Loucy (cell line): ENCODE measurements around the gene SHLD1.
"Not testable (repeated sequence)": the region's sequence is repeated elsewhere in the genome, so short reads cannot be mapped to it uniquely, and the experiment has no call there.

Source experiments
- H2AFZ ChIP-seq: fragments of 200-600 bp; sonication (generic); 2 replicates; pipeline ENCODE4 v1.6.0; 2016; ENCODE audit warnings: antibody characterized with exemption, mild to moderate bottlenecking, low read length, moderate library complexity
- H3F3A ChIP-seq: fragments of 200-600 bp; 2 replicates; pipeline ENCODE4 v1.6.0; 2016; ENCODE audit warnings: antibody characterized with exemption, low read depth, mild to moderate bottlenecking
- H3K27me3 ChIP-seq: fragments of 200-600 bp; sonication (generic); 2 replicates; pipeline ENCODE4 v1.6.1; 2014; ENCODE audit warnings: low read length, mild to moderate bottlenecking; ENCODE audit not compliant: insufficient read depth, poor library complexity, severe bottlenecking
- H3K36me3 ChIP-seq: fragments of 200-600 bp; sonication (generic); 2 replicates; pipeline ENCODE4 v1.6.1; 2016; ENCODE audit warnings: low read length; ENCODE audit not compliant: insufficient read depth
- H3K4me1 ChIP-seq: fragments of 200-600 bp; sonication (generic); 2 replicates; pipeline ENCODE4 v1.5.1; 2014; ENCODE audit warnings: low read length, mild to moderate bottlenecking; ENCODE audit not compliant: insufficient read depth, poor library complexity, severe bottlenecking
- H3K4me2 ChIP-seq: fragments of 200-600 bp; sonication (generic); 2 replicates; pipeline ENCODE4 v1.6.0; 2014; ENCODE audit warnings: antibody characterized with exemption, low read length, low read depth, mild to moderate bottlenecking; ENCODE audit not compliant: poor library complexity, severe bottlenecking
- H3K4me3 ChIP-seq: fragments of 200-600 bp; sonication (generic); 2 replicates; pipeline ENCODE4 v1.5.1; 2014; ENCODE audit warnings: low read length, mild to moderate bottlenecking, mixed read lengths; ENCODE audit not compliant: poor library complexity, severe bottlenecking
- H3K79me2 ChIP-seq: fragments of 200-600 bp; sonication (generic); 2 replicates; pipeline ENCODE4 v1.6.1; 2014; ENCODE audit warnings: low read length; ENCODE audit not compliant: insufficient read depth
- H3K9ac ChIP-seq: fragments of 200-600 bp; sonication (generic); 2 replicates; pipeline ENCODE4 v1.6.0; 2014; ENCODE audit warnings: mild to moderate bottlenecking, low read depth, low read length, moderate library complexity; ENCODE audit not compliant: poor library complexity, severe bottlenecking
- H3K9me2 ChIP-seq: fragments of 200-600 bp; sonication (generic); replicated peaks from 2 replicates; pipeline ENCODE4 v1.6.1; 2016; ENCODE audit warnings: low read depth, low read length, mixed read lengths
- H3K9me3 ChIP-seq: fragments of 200-600 bp; sonication (generic); 2 replicates; pipeline ENCODE4 v1.6.1; 2014; ENCODE audit warnings: mild to moderate bottlenecking, antibody characterized with exemption, low read length, low read depth; ENCODE audit not compliant: insufficient read depth
- H4K20me1 ChIP-seq: fragments of 200-600 bp; sonication (generic); 2 replicates; pipeline ENCODE4 v1.6.0; 2014; ENCODE audit warnings: antibody characterized with exemption, low read length, mild to moderate bottlenecking; ENCODE audit not compliant: insufficient read depth, poor library complexity, severe bottlenecking
- CTCF ChIP-seq: fragments of 200-600 bp; sonication (generic); conservative IDR thresholded peaks from 2 replicates; pipeline ENCODE4 v1.5.1; 2014; ENCODE audit warnings: mild to moderate bottlenecking, antibody characterized with exemption, low read length
- EZH2phosphoT487 ChIP-seq: fragments of 200-600 bp; IDR thresholded peaks from 2 replicates; pipeline ENCODE4 v1.6.1; 2018; ENCODE audit warnings: antibody characterized with exemption, mild to moderate bottlenecking, moderate library complexity, borderline replicate concordance

The SHLD1 gene

GRCh38 chr20:5749952-5750779, at the start of gene SHLD1:
Gene SHLD1, plus strand, starts transcription at chr20:5750401. Its CDS starts 22,465 bp downstream, at chr20:5772866.
- peaks cover 16% of the 10 kb centered on the region for H3K79me2 ChIP-seq
- H3K4me3 ChIP-seq: peak within 1 kb of the TSS; percentile 86
- no peaks in the 10 kb centered on the region for H3K4me1 ChIP-seq
- H3F3A ChIP-seq: no peaks in the 10 kb centered on the region
- no peaks in the 10 kb centered on the region; the same call in 1 of the 2 replicates for H3K9me2 ChIP-seq
- no peaks in the 10 kb centered on the region for H4K20me1 ChIP-seq
- TF ChIP-seq EZH2phosphoT487: no peak
- TF ChIP-seq CTCF: no peak
- no peaks in the 10 kb centered on the region for H3K36me3 ChIP-seq
- H3K27me3 ChIP-seq: peaks cover 36% of the 10 kb centered on the region
- H3K9ac ChIP-seq: peak within 1 kb of the TSS; percentile 74
- peak within 1 kb of the TSS; percentile 77 for H3K4me2 ChIP-seq
- H3K9me3 ChIP-seq: no peaks in the 10 kb centered on the region
- peak within 1 kb of the TSS; percentile 96 for H2AFZ ChIP-seq

- H3K79me2 ChIP-seq, H3K27me3 ChIP-seq, H2AFZ ChIP-seq, H3K4me2 ChIP-seq, H3K9ac ChIP-seq, H3K4me3 ChIP-seq, H3K9me3 ChIP-seq, H3F3A ChIP-seq, H3K9me2 ChIP-seq, H3K4me1 ChIP-seq, H4K20me1 ChIP-seq, H3K36me3 ChIP-seq: not testable (repeated sequence)
Measured at GRCh38 chr20:5702339-5702738, 47.9 kb upstream of the SHLD1 start.

GRCh38 chr20:5703681-5704101, 46.5 kb upstream of the SHLD1 start:
- H3K36me3 ChIP-seq: no peaks in the 10 kb centered on the region
- TF ChIP-seq CTCF (no peak), EZH2phosphoT487 (no peak)
- no peaks in the 10 kb centered on the region for H3K9me3 ChIP-seq
- no peak overlapping the region for H3K4me3 ChIP-seq
- no peaks in the 10 kb centered on the region for H3K9me2 ChIP-seq
- no peaks in the 10 kb centered on the region for H4K20me1 ChIP-seq
- no peak overlapping the region for H2AFZ ChIP-seq
- no peak overlapping the region for H3K4me2 ChIP-seq
- H3K27me3 ChIP-seq: no peaks in the 10 kb centered on the region
- no peaks in the 10 kb centered on the region for H3K4me1 ChIP-seq
- no peaks in the 10 kb centered on the region for H3F3A ChIP-seq
- no peaks in the 10 kb centered on the region for H3K79me2 ChIP-seq
- no peak overlapping the region for H3K9ac ChIP-seq

- Histone ChIP-seq H3K79me2 (no peaks in the 10 kb centered on the region), H3K27me3 (no peaks in the 10 kb centered on the region), H4K20me1 (no peaks in the 10 kb centered on the region), H3K9ac (no peak overlapping the region), H3K4me3 (no peak overlapping the region), H3K4me1 (no peaks in the 10 kb centered on the region), H2AFZ (no peak overlapping the region), H3K4me2 (no peak overlapping the region), H3K36me3 (no peaks in the 10 kb centered on the region), H3K9me2 (no peaks in the 10 kb centered on the region), H3K9me3 (no peaks in the 10 kb centered on the region), H3F3A (no peaks in the 10 kb centered on the region)
- TF ChIP-seq CTCF: no peak
- TF ChIP-seq EZH2phosphoT487: no peak
Measured at GRCh38 chr20:5705827-5706226, 44.4 kb upstream of the SHLD1 start.
